ENCODE data around the gene RNF166. TPM values are rescaled to one million over a fixed set of nuclear protein-coding genes. Genes with fewer than 3 reads are reported as not detected.

Gene RNF166
- total RNA-seq, 1 donor from 2014 or later, result 31.3 TPM

- DNase-seq (ENCODE audit: low read depth, low spot score), result no peak
- Mint-ChIP-seq H3K9me3 (no peaks in the 10 kb centered on the region), H3K4me3 (no peak overlapping the region), H3K27me3 (ENCODE audit: low read depth) (no peaks in the 10 kb centered on the region), H3K27ac (ENCODE audit: unreplicated experiment) (no peak overlapping the region), H3K36me3 (ENCODE audit: low read depth) (peaks cover 2% of the 10 kb centered on the region), H3K4me1 (no peaks in the 10 kb centered on the region)
- no peak for TF ChIP-seq CTCF (conservative IDR thresholded peaks at IDR 0.05)
These were observed 12.0 kb upstream of the RNF166 start for GRCh38 chr16:88718178-88718577.

GRCh38 chr16:88716601-88717001, 10.4 kb upstream of the RNF166 start:
- Mint-ChIP-seq H3K36me3 (ENCODE audit: low read depth) (peaks cover 2% of the 10 kb centered on the region), H3K27ac (ENCODE audit: unreplicated experiment) (no peak overlapping the region), H3K9me3 (no peaks in the 10 kb centered on the region), H3K4me1 (no peaks in the 10 kb centered on the region), H3K27me3 (ENCODE audit: low read depth) (no peaks in the 10 kb centered on the region), H3K4me3 (no peak overlapping the region)
- DNase-seq (ENCODE audit: low read depth, low spot score), result no peak
- no peak for TF ChIP-seq CTCF (conservative IDR thresholded peaks at IDR 0.05)

GRCh38 chr16:88716201-88716600, 10.0 kb upstream of the RNF166 start:
- H3K4me1 Mint-ChIP-seq, result no peaks in the 10 kb centered on the region
- H3K36me3 Mint-ChIP-seq (ENCODE audit: low read depth), result peaks cover 2% of the 10 kb centered on the region
- no peaks in the 10 kb centered on the region for H3K9me3 Mint-ChIP-seq
- no peak for DNase-seq (ENCODE audit: low read depth, low spot score)
- H3K4me3 Mint-ChIP-seq, result no peak overlapping the region
- no peaks in the 10 kb centered on the region for H3K27me3 Mint-ChIP-seq (ENCODE audit: low read depth)
- H3K27ac Mint-ChIP-seq (ENCODE audit: unreplicated experiment), result no peak overlapping the region
- no peak for TF ChIP-seq CTCF (conservative IDR thresholded peaks at IDR 0.05)

GRCh38 chr16:88715312-88716190, 9.3 kb upstream of the RNF166 start:
- TF ChIP-seq CTCF (conservative IDR thresholded peaks at IDR 0.05), result no peak
- DNase-seq (ENCODE audit: low read depth, low spot score), result no peak
- no peaks in the 10 kb centered on the region for H3K27me3 Mint-ChIP-seq (ENCODE audit: low read depth)
- H3K27ac Mint-ChIP-seq (ENCODE audit: unreplicated experiment), result no peak overlapping the region
- no peak overlapping the region for H3K4me3 Mint-ChIP-seq
- H3K36me3 Mint-ChIP-seq (ENCODE audit: low read depth), result peaks cover 2% of the 10 kb centered on the region
- H3K4me1 Mint-ChIP-seq, result no peaks in the 10 kb centered on the region
- H3K9me3 Mint-ChIP-seq, result no peaks in the 10 kb centered on the region

- DNase-seq (ENCODE audit: low read depth, low spot score), result no peak
- TF ChIP-seq CTCF (conservative IDR thresholded peaks at IDR 0.05), result no peak
- H3K27me3 Mint-ChIP-seq (ENCODE audit: low read depth), result no peaks in the 10 kb centered on the region
- no peaks in the 10 kb centered on the region for H3K9me3 Mint-ChIP-seq
- H3K27ac Mint-ChIP-seq (ENCODE audit: unreplicated experiment), result no peak overlapping the region
- H3K4me3 Mint-ChIP-seq, result no peak overlapping the region
- H3K4me1 Mint-ChIP-seq, result no peaks in the 10 kb centered on the region
- H3K36me3 Mint-ChIP-seq (ENCODE audit: low read depth), result peaks cover 2% of the 10 kb centered on the region
These were observed 8.5 kb upstream of the RNF166 start for GRCh38 chr16:88714420-88715302.
